ENCODE results near the gene ESF1.

The ESF1 gene

DNA sequence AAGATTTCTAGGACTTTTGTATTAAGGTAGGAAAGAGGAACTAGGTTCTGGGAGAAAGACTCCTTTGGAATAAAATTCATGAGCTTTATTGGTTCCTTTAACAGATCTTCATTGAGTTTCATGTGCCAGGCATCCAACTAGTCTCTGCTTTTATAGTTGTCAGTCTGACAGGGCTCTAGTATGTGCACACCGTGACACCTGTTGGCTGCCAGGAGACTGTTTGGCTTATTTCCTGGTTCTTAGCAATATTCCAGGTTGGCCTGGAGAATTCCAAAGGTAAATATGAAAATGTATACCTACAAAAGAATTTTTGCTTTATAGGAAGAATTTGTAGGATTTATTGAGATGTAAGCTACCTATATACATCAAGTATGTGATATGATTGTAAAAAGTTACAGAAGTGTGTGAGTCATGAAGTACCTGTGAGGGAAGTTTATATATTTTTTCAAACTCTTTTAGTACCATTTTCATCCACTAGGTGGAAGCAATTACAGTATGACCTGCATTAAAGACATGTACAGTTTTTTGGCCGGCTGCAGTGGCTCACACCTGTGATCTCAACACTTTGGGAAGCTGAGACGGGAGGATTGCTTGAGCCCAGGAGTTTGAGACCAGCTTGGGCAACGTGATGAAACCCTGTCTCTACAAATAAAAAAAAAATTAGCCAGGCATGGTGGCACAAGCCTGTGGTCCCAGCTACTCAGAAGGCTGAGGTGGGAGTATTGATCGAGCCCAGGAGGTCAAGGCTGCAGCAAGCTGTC is 35.3 kb upstream of the ESF1 start:
- CTCF ChIA-PET = interaction anchor here (0.6 to 5.3 kb wide), 22 partner anchors 8 to 637 kb away, joined by 3 to 63 read pairs (median 4); no protein-coding TSS in a partner anchor
- H3K27ac ChIP-seq (ENCODE audit: extremely low read depth, low read depth, low read length) = no peak overlapping the region
- POLR2A ChIA-PET = no interaction called here

DNA sequence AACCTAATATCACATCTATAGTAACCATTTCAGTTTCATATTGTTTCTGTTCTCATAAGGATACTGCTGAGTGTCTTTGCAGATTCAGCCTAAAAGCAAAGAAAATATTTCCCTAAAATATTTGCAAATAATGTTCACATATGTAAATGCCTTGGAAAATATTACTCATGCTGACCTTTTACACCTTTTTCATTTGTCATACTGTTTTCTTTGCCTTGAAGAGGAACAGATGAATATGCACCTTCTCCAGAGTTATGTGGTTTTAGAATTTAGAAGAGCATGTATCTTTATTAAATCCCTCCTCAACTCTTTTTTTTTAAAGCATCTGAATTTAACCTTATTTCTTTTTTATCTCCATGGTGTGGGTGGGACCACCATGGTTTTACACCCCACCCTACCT is 32.6 kb upstream of the ESF1 start:
- H3K9me3 ChIP-seq (ENCODE audit: control insufficient read depth, insufficient read depth, low read depth, low read length) = no peaks in the 10 kb centered on the region
- H3K4me1 ChIP-seq (ENCODE audit: control insufficient read depth, insufficient read depth, low read length) = no peaks in the 10 kb centered on the region
- ChIA-PET CTCF (interaction anchor here (2.5 to 5.3 kb wide), 2 partner anchors 46 to 237 kb away, joined by 10 to 63 read pairs; no protein-coding TSS in a partner anchor), POLR2A (interaction anchor here (0.7 kb wide), 1 partner anchor 21 kb away, joined by 3 read pairs; no protein-coding TSS in a partner anchor)
- H3K4me3 ChIP-seq (ENCODE audit: low read depth, low read length) = no peak overlapping the region
- H3K36me3 ChIP-seq (ENCODE audit: control insufficient read depth in 2 of 2, insufficient read depth in 1 of 2, low read length in 2 of 2) = peaks cover 26 to 68% of the 10 kb centered on the region in 2 experiments
- no peak overlapping the region for H3K27ac ChIP-seq (ENCODE audit: extremely low read depth, low read depth, low read length)
- no peak for TF ChIP-seq ZBTB17 (tag by site-specific recombination; IDR thresholded peaks at IDR 0.05)
- TF ChIP-seq ZNF600 (tag by site-specific recombination; IDR thresholded peaks at IDR 0.05) = no peak
- no peak for TF ChIP-seq ZNF391 (tag by site-specific recombination; IDR thresholded peaks at IDR 0.05; ENCODE audit: borderline replicate concordance, low read depth)
- no peak for TF ChIP-seq ZNF239 (tag by site-specific recombination; IDR thresholded peaks at IDR 0.05)
- no peak for TF ChIP-seq GLI2 (tag by site-specific recombination; IDR thresholded peaks at IDR 0.05; ENCODE audit: borderline replicate concordance, low read depth)
- no peak for TF ChIP-seq ZNF146 (tag by site-specific recombination; IDR thresholded peaks at IDR 0.05)
- TF ChIP-seq MEIS1 (CRISPR knock-in tag; IDR thresholded peaks at IDR 0.05; ENCODE audit: borderline replicate concordance) = no peak
- no peak for TF ChIP-seq ZNF350 (tag by site-specific recombination; IDR thresholded peaks at IDR 0.05)
- no peak for TF ChIP-seq ZNF214 (tag by site-specific recombination; IDR thresholded peaks at IDR 0.05; ENCODE audit: borderline replicate concordance)
- no peak for TF ChIP-seq FEZF1 (tag by site-specific recombination; IDR thresholded peaks at IDR 0.05)
- TF ChIP-seq, protein P1, sequence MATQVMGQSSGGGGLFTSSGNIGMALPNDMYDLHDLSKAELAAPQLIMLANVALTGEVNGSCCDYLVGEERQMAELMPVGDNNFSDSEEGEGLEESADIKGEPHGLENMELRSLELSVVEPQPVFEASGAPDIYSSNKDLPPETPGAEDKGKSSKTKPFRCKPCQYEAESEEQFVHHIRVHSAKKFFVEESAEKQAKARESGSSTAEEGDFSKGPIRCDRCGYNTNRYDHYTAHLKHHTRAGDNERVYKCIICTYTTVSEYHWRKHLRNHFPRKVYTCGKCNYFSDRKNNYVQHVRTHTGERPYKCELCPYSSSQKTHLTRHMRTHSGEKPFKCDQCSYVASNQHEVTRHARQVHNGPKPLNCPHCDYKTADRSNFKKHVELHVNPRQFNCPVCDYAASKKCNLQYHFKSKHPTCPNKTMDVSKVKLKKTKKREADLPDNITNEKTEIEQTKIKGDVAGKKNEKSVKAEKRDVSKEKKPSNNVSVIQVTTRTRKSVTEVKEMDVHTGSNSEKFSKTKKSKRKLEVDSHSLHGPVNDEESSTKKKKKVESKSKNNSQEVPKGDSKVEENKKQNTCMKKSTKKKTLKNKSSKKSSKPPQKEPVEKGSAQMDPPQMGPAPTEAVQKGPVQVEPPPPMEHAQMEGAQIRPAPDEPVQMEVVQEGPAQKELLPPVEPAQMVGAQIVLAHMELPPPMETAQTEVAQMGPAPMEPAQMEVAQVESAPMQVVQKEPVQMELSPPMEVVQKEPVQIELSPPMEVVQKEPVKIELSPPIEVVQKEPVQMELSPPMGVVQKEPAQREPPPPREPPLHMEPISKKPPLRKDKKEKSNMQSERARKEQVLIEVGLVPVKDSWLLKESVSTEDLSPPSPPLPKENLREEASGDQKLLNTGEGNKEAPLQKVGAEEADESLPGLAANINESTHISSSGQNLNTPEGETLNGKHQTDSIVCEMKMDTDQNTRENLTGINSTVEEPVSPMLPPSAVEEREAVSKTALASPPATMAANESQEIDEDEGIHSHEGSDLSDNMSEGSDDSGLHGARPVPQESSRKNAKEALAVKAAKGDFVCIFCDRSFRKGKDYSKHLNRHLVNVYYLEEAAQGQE (tag by site-specific recombination; IDR thresholded peaks at IDR 0.05) = no peak
- TF ChIP-seq, protein P2, sequence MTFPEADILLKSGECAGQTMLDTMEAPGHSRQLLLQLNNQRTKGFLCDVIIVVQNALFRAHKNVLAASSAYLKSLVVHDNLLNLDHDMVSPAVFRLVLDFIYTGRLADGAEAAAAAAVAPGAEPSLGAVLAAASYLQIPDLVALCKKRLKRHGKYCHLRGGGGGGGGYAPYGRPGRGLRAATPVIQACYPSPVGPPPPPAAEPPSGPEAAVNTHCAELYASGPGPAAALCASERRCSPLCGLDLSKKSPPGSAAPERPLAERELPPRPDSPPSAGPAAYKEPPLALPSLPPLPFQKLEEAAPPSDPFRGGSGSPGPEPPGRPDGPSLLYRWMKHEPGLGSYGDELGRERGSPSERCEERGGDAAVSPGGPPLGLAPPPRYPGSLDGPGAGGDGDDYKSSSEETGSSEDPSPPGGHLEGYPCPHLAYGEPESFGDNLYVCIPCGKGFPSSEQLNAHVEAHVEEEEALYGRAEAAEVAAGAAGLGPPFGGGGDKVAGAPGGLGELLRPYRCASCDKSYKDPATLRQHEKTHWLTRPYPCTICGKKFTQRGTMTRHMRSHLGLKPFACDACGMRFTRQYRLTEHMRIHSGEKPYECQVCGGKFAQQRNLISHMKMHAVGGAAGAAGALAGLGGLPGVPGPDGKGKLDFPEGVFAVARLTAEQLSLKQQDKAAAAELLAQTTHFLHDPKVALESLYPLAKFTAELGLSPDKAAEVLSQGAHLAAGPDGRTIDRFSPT (tag by site-specific recombination; IDR thresholded peaks at IDR 0.05) = no peak
- TF ChIP-seq BCL11A (tag by site-specific recombination; IDR thresholded peaks at IDR 0.05; ENCODE audit: low read depth) = no peak
- TF ChIP-seq TRIM28 (IDR thresholded peaks at IDR 0.05; ENCODE audit: borderline replicate concordance, low read length) = no peak

More for the DNA sequence above, 35.3 kb upstream of the ESF1 start:
- no peak for TF ChIP-seq ZNF558 (tag by site-specific recombination; IDR thresholded peaks at IDR 0.05)
- no peak for TF ChIP-seq ZNF394 (tag by site-specific recombination; IDR thresholded peaks at IDR 0.05; ENCODE audit: borderline replicate concordance)
- TF ChIP-seq ZNF155 (tag by site-specific recombination; IDR thresholded peaks at IDR 0.05) = no peak
- TF ChIP-seq KLF1 (tag by site-specific recombination; IDR thresholded peaks at IDR 0.05) = no peak
- 0 out of 2 replicates have a peak, but pooled peaks have one; percentile 25 for TF ChIP-seq SCRT1 (tag by site-specific recombination; IDR thresholded peaks at IDR 0.05; ENCODE audit: borderline replicate concordance)
- no peak for TF ChIP-seq ZNF518A (tag by site-specific recombination; conservative IDR thresholded peaks at IDR 0.05; ENCODE audit: low read depth)
- 0 out of 2 replicates have a peak, but pooled peaks have one; percentile 27 for TF ChIP-seq SCRT2 (tag by site-specific recombination; IDR thresholded peaks at IDR 0.05)
- peak; percentile 23; the same call in 1 of the 2 replicates for TF ChIP-seq ZNF654 (tag by site-specific recombination; IDR thresholded peaks at IDR 0.05; ENCODE audit: low read depth)
- H3K9me3 ChIP-seq (ENCODE audit: control insufficient read depth, insufficient read depth, low read depth, low read length) = no peaks in the 10 kb centered on the region
- H3K4me3 ChIP-seq (ENCODE audit: low read depth, low read length) = no peak overlapping the region
- H3K36me3 ChIP-seq (ENCODE audit: control insufficient read depth in 2 of 2, insufficient read depth in 1 of 2, low read length in 2 of 2) = peaks cover 20 to 40% of the 10 kb centered on the region in 2 experiments
- H3K4me1 ChIP-seq (ENCODE audit: control insufficient read depth, insufficient read depth, low read length) = no peaks in the 10 kb centered on the region
